ENCODE data around the gene STIP1. TPM values are rescaled to one million over a fixed set of nuclear protein-coding genes. Genes with fewer than 3 reads are reported as not detected.

STIP1 gene
- total and polyA plus RNA-seq, 4 donors = 22.6 to 58.1 (median 42.5) TPM

DNA sequence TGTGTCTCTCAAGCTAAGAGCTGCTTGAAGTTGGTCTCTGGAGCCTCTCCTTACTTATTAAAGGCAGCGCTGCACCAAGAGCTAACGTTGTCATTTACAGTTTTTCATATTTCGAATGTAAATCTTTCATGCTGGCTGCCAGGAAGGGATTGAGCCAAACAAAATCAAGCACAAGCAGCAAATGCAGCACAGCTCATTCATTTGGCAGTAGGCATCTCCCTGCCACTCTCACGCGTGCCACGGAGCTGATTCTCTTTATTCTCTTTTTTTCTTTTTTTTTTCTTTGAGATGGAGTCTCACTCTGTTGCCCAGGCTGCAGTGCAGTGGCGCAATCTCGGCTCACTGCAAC, 47.0 kb downstream of the STIP1 start:
- Histone ChIP-seq H3K4me3 (ENCODE audit: low read depth in 1 of 3, low read length in 3 of 3) (no peak overlapping the region), H3K4me1 (ENCODE audit: control insufficient read depth in 4 of 4, insufficient read depth in 4 of 4, low read length in 3 of 4) (peaks cover 15 to 49% (median 30%) of the 10 kb centered on the region in 4 donors), H3K27ac (ENCODE audit: low read depth in 1 of 2, low read length in 2 of 2) (no peak overlapping the region), H3K27me3 (ENCODE audit: control insufficient read depth in 4 of 4, insufficient read depth in 4 of 4, low read length in 3 of 4) (no peaks in the 10 kb centered on the region), H3K36me3 (ENCODE audit: control insufficient read depth in 4 of 4, insufficient read depth in 3 of 4, low read depth in 1 of 4, low read length in 3 of 4) (no peaks in the 10 kb centered on the region), H3K9ac (ENCODE audit: low read depth in 1 of 2, low read length in 2 of 2) (no peak overlapping the region), H3K9me3 (ENCODE audit: control insufficient read depth in 4 of 4, low read length in 3 of 4) (no peaks in the 10 kb centered on the region)
- TF ChIP-seq NR2F2 (IDR thresholded peaks at IDR 0.05) (no peak), FOXA2 (IDR thresholded peaks at IDR 0.05) (no peak), FOXA1 (IDR thresholded peaks at IDR 0.05) (no peak), HNF4G (IDR thresholded peaks at IDR 0.05) (no peak), HNF4A (conservative IDR thresholded peaks at IDR 0.05) (no peak), GABPA (IDR thresholded peaks at IDR 0.05 in 1 of 2, conservative IDR thresholded peaks at IDR 0.05 in 1 of 2) (no peak), EGR1 (IDR thresholded peaks at IDR 0.05; ENCODE audit: low read depth in 2 of 2) (no peak)
- TF ChIP-seq, protein P1, sequence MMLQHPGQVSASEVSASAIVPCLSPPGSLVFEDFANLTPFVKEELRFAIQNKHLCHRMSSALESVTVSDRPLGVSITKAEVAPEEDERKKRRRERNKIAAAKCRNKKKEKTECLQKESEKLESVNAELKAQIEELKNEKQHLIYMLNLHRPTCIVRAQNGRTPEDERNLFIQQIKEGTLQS (IDR thresholded peaks at IDR 0.05) = no peak
- TF ChIP-seq, protein P2, sequence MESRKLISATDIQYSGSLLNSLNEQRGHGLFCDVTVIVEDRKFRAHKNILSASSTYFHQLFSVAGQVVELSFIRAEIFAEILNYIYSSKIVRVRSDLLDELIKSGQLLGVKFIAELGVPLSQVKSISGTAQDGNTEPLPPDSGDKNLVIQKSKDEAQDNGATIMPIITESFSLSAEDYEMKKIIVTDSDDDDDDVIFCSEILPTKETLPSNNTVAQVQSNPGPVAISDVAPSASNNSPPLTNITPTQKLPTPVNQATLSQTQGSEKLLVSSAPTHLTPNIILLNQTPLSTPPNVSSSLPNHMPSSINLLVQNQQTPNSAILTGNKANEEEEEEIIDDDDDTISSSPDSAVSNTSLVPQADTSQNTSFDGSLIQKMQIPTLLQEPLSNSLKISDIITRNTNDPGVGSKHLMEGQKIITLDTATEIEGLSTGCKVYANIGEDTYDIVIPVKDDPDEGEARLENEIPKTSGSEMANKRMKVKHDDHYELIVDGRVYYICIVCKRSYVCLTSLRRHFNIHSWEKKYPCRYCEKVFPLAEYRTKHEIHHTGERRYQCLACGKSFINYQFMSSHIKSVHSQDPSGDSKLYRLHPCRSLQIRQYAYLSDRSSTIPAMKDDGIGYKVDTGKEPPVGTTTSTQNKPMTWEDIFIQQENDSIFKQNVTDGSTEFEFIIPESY (IDR thresholded peaks at IDR 0.05) = no peak
- TF ChIP-seq, protein P3, sequence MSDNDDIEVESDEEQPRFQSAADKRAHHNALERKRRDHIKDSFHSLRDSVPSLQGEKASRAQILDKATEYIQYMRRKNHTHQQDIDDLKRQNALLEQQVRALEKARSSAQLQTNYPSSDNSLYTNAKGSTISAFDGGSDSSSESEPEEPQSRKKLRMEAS (IDR thresholded peaks at IDR 0.05) = no peak
- TF ChIP-seq, protein P4, sequence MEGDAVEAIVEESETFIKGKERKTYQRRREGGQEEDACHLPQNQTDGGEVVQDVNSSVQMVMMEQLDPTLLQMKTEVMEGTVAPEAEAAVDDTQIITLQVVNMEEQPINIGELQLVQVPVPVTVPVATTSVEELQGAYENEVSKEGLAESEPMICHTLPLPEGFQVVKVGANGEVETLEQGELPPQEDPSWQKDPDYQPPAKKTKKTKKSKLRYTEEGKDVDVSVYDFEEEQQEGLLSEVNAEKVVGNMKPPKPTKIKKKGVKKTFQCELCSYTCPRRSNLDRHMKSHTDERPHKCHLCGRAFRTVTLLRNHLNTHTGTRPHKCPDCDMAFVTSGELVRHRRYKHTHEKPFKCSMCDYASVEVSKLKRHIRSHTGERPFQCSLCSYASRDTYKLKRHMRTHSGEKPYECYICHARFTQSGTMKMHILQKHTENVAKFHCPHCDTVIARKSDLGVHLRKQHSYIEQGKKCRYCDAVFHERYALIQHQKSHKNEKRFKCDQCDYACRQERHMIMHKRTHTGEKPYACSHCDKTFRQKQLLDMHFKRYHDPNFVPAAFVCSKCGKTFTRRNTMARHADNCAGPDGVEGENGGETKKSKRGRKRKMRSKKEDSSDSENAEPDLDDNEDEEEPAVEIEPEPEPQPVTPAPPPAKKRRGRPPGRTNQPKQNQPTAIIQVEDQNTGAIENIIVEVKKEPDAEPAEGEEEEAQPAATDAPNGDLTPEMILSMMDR (IDR thresholded peaks at IDR 0.05; ENCODE audit: low read depth, low read length, missing input control) = no peak
- no peak for DNase-seq (ENCODE audit: low spot score)
- 94% methylated on average over 8 of the region's 8 CpGs for WGBS

DNA sequence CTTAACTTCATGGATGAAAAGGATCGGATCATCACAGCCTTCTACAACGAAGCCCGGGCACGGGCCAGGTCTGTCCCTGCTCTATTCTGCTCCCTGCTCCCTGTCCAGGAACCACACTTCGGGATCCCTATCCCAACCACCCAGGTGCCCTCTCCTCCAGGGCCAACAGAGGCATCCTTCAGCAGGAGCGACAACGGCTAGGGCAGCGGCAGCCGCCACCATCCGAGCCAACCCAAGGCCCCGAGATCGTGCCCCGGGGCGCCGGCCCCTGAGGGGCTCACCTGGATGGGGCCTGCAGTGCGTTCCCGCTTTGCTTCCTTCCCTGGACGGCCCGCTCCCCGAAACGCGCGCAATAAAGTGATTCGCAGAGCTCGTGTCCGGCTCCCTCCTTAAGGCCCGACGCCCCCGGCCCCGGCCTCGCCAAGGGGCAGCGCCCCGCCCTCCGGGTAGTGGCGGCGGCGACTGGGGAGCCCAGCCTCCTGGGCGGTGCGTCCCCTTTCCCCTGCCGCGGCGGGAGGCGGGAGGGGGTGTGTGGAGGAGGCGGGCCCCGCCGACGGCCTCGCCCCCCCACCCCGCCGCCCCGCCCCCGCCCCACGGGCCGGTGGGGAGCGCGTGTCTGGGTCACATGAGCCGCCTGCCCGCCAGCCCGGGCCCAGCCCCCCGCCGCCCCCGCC, 48.1 kb downstream of the STIP1 start, which contains the start of gene VEGFB:
TSS of gene VEGFB (plus strand) at position 672 of the 674 bp plus-strand sequence. CDS start 250 bp downstream, outside the sequence.
- H3K36me3 ChIP-seq (ENCODE audit: control insufficient read depth in 4 of 4, insufficient read depth in 3 of 4, low read depth in 1 of 4, low read length in 3 of 4) = no peaks in the 10 kb centered on the region
- H3K27me3 ChIP-seq (ENCODE audit: control insufficient read depth in 4 of 4, insufficient read depth in 4 of 4, low read length in 3 of 4) = no peaks in the 10 kb centered on the region
- peak within 1 kb of the TSS in 2 of 3 donors; percentile 44 to 75 for H3K4me3 ChIP-seq (ENCODE audit: low read depth in 1 of 3, low read length in 3 of 3)
- peak within 1 kb of the TSS in 1 of 2 donors; percentile 53 for H3K9ac ChIP-seq (ENCODE audit: low read depth in 1 of 2, low read length in 2 of 2)
- peaks cover 20 to 56% (median 38%) of the 10 kb centered on the region in 4 donors for H3K4me1 ChIP-seq (ENCODE audit: control insufficient read depth in 4 of 4, insufficient read depth in 4 of 4, low read length in 3 of 4)
- H3K9me3 ChIP-seq (ENCODE audit: control insufficient read depth in 4 of 4, low read length in 3 of 4) = no peaks in the 10 kb centered on the region
- peak within 1 kb of the TSS; percentile 62 to 72 for H3K27ac ChIP-seq (ENCODE audit: low read depth in 1 of 2, low read length in 2 of 2)
- 4% methylated on average over 62 of the region's 62 CpGs for WGBS
- DNase-seq (ENCODE audit: low spot score) = no peak
- TF ChIP-seq, protein P1 (IDR thresholded peaks at IDR 0.05) = no peak
- no peak for TF ChIP-seq NR2F2 (IDR thresholded peaks at IDR 0.05)
- TF ChIP-seq, protein P2 (IDR thresholded peaks at IDR 0.05) = no peak
- no peak for TF ChIP-seq YY1 (IDR thresholded peaks at IDR 0.05)
- TF ChIP-seq HNF4G (IDR thresholded peaks at IDR 0.05) = no peak
- TF ChIP-seq, protein P3 (IDR thresholded peaks at IDR 0.05) = no peak
- TF ChIP-seq TAF1 (conservative IDR thresholded peaks at IDR 0.05) = no peak
- TF ChIP-seq GABPA (IDR thresholded peaks at IDR 0.05 in 1 of 2, conservative IDR thresholded peaks at IDR 0.05 in 1 of 2) = no peak

All from liver (tissue), 9 donors.